ENCODE measurements around the gene JARID2.

The JARID2 gene

DNA sequence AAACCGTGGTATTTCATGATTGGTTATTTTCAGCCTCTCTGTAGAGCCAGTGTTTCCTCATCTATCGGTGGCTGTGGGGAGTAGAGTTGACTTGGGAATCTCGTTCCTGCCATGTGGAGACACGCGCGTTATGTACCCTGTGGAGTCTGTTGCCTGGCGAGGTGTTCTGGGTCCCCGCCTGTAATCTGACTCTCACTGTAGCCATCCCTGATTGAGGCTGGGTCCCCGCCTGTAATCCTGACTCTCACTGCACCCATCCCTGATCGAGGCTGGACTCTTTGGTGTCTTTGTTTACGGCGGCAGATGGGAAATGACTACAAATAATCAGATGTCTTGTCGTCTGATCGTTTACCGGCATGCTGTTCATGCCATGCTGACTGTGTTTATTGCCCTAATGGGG, 263.1 kb downstream of the JARID2 start:
- TF ChIP-seq, protein P1, sequence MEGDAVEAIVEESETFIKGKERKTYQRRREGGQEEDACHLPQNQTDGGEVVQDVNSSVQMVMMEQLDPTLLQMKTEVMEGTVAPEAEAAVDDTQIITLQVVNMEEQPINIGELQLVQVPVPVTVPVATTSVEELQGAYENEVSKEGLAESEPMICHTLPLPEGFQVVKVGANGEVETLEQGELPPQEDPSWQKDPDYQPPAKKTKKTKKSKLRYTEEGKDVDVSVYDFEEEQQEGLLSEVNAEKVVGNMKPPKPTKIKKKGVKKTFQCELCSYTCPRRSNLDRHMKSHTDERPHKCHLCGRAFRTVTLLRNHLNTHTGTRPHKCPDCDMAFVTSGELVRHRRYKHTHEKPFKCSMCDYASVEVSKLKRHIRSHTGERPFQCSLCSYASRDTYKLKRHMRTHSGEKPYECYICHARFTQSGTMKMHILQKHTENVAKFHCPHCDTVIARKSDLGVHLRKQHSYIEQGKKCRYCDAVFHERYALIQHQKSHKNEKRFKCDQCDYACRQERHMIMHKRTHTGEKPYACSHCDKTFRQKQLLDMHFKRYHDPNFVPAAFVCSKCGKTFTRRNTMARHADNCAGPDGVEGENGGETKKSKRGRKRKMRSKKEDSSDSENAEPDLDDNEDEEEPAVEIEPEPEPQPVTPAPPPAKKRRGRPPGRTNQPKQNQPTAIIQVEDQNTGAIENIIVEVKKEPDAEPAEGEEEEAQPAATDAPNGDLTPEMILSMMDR (IDR thresholded peaks at IDR 0.05; ENCODE audit: low read depth, low read length) = no peak
- H3K36me3 ChIP-seq = peaks cover 86% of the 10 kb centered on the region
- no peak overlapping the region; the same call in 1 of the 2 replicates for H3K27ac ChIP-seq
- DNase-seq = no peak
- no peaks in the 10 kb centered on the region for H3K27me3 ChIP-seq (ENCODE audit: insufficient read depth, low read depth, severe bottlenecking)
- no peak overlapping the region for H3K4me3 ChIP-seq (ENCODE audit: low read depth, low read length)
- no peaks in the 10 kb centered on the region for H3K9me3 ChIP-seq (ENCODE audit: severe bottlenecking)

DNA sequence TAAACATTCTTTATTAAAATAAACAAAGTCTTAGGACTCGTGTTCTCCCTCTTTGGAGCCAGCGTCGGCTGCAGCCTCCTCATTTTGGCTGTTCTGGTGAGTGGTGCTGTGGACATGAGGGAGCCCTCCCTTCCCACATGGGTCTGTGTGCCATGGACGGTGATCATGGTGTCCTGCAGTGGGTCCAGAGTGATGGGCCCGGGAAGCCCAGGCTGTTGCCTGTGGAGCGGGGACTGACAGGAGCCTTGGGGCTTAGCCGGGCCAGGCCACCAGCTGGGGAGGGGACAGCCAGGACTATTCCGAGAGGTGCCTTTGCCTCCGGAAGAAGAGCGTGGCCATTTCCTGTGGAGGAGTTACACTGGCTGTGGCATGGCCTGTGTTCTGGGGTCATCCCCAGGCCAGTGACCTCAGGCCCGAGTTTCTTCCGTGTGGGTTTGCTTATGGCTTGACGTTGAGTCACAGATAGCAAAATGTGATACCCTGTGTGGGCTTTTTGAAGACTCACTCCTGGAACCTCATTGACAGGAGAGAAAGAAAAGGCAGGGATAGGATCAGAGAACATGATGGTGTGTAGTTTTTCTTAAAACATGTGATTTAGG, 263.6 kb downstream of the JARID2 start:
- Histone ChIP-seq H3K27me3 (ENCODE audit: insufficient read depth, low read depth, severe bottlenecking) (no peaks in the 10 kb centered on the region), H3K9me3 (ENCODE audit: severe bottlenecking) (no peaks in the 10 kb centered on the region), H3K36me3 (peaks cover 86% of the 10 kb centered on the region), H3K27ac (no peak overlapping the region; the same call in 1 of the 2 replicates), H3K4me3 (ENCODE audit: low read depth, low read length) (no peak overlapping the region)
- TF ChIP-seq, protein P1 (IDR thresholded peaks at IDR 0.05; ENCODE audit: low read depth, low read length) = no peak
- no peak for DNase-seq

DNA sequence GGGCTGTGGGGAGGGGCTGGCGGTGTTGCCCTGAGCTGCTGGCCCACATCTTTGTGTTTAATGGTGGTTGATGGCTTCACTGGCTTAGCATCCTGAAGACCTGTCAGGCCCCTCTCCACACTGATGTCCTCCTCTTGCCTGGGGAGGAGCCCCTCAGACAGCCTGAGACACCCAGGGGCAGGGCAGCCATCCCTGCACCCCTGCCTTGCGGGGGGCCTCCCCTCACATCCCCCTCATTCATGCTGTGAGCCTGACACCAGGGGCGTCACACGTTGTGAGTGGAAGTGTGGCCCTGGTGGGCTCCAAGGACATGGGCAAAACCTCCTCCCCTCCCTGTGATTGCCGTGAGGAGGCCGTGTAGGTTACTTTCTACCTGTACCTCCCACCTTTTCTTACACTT, 264.3 kb downstream of the JARID2 start:
- H3K27ac ChIP-seq = no peak overlapping the region
- peaks cover 80% of the 10 kb centered on the region for H3K36me3 ChIP-seq

DNA sequence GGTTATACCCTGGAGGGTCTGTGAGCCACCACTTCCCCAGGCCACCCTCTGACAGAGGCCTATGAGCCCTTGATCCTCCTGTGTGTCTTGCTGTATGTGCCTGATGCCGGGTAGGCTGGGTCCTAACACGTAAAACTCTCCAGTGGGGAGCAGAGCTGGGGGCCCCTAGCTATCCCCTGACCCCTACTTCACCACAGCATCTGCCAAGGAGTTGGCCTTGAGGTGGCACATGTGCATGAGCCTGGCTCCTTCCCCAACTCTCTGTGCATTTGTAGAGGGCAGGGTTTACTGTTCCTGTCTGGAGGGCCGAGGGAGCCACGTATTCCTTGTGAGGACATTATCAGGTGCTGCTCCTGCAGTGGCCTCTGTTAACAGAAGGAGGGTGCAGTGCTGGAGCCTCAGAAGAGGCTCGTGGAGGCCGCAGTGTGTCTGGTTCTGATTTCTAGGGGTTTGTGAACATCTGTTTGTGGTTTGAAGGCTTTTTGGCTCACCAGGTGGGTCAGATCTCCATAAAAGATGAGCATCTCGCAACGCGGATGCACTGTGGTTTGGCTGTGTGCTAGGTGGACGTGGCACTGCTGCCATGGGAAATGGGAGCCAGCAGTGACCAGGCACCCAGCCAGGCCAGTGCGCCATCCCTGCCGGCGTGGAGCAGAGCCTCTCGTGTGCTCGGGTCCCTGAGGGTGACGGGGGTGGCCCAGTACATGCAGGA, 264.8 kb downstream of the JARID2 start:
- no peak overlapping the region for H3K27ac ChIP-seq
- no peak overlapping the region for H3K4me3 ChIP-seq (ENCODE audit: low read depth, low read length)
- H3K27me3 ChIP-seq (ENCODE audit: insufficient read depth, low read depth, severe bottlenecking) = no peaks in the 10 kb centered on the region
- H3K36me3 ChIP-seq = peaks cover 75% of the 10 kb centered on the region
- H3K9me3 ChIP-seq (ENCODE audit: severe bottlenecking) = no peaks in the 10 kb centered on the region
- TF ChIP-seq, protein P1 (IDR thresholded peaks at IDR 0.05; ENCODE audit: low read depth, low read length) = no peak
- DNase-seq = no peak

More for the DNA sequence above, 264.3 kb downstream of the JARID2 start:
- Histone ChIP-seq H3K27me3 (ENCODE audit: insufficient read depth, low read depth, severe bottlenecking) (no peaks in the 10 kb centered on the region), H3K9me3 (ENCODE audit: severe bottlenecking) (no peaks in the 10 kb centered on the region), H3K4me3 (ENCODE audit: low read depth, low read length) (no peak overlapping the region)
- TF ChIP-seq, protein P1 (IDR thresholded peaks at IDR 0.05; ENCODE audit: low read depth, low read length) = no peak
- no peak for DNase-seq

DNA sequence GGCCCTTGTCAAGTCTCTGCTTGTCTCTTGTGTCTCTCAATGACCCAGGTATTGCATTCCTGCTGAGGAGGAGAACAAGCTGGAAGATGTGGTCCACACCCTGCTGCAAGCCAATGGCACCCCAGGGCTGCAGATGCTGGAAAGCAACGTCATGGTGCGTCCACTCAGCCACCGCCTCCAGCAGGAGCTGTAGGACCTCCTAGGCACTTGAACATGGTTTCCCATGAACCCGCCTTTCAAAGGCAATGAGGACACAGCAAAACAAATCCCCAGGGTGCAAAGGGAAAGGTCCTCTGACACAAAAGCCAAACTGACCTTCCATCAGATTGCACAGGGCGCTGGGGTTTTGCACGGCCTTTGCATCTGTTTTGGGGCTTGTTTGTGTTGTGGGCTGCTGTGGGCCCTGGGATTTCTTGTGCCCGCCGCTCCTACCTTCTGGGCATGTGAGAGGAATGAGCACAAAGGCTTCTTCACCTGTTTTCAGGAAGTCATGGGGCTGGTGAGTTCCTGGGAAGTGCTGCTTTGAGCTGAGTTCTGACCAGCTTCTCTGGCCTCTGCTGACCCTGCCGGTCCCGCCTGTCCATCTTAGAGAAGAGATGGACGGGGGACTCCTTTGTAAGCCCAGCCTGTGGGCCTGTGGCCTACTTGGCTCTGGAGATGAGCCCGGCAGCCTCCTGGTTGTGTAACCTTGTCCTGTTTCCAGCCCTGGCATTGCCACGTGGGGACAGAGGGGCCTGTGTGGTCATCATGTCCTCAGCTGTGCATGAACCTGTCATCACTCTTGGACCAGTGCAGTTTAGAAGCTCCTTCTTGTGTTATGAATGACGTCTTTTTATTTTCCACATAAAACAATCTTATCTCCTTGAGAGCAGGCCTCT, 265.6 kb downstream of the JARID2 start:
- peak overlapping the region; percentile 38; the same call in 1 of the 2 replicates for H3K27ac ChIP-seq
- no peak for DNase-seq
- H3K36me3 ChIP-seq = peaks cover 72% of the 10 kb centered on the region
- no peaks in the 10 kb centered on the region for H3K27me3 ChIP-seq (ENCODE audit: insufficient read depth, low read depth, severe bottlenecking)
- no peak overlapping the region for H3K4me3 ChIP-seq (ENCODE audit: low read depth, low read length)
- TF ChIP-seq, protein P1 (IDR thresholded peaks at IDR 0.05; ENCODE audit: low read depth, low read length) = no peak
- H3K9me3 ChIP-seq (ENCODE audit: severe bottlenecking) = no peaks in the 10 kb centered on the region
